Activated CD4-positive, alpha-beta T cell treated with anti-CD3 and anti-CD28 coated beads for 48 hours (primary cell): ENCODE results near the gene CYP24A1.

Experiments used
- DNase-seq: peaks from one replicate; pipeline ENCODE4 v3.0.0-alpha.2; 2020

The CYP24A1 gene

GRCh38 chr20:54201268-54201846 is 27.6 kb upstream of the CYP24A1 start:
- no peak for DNase-seq

DNA sequence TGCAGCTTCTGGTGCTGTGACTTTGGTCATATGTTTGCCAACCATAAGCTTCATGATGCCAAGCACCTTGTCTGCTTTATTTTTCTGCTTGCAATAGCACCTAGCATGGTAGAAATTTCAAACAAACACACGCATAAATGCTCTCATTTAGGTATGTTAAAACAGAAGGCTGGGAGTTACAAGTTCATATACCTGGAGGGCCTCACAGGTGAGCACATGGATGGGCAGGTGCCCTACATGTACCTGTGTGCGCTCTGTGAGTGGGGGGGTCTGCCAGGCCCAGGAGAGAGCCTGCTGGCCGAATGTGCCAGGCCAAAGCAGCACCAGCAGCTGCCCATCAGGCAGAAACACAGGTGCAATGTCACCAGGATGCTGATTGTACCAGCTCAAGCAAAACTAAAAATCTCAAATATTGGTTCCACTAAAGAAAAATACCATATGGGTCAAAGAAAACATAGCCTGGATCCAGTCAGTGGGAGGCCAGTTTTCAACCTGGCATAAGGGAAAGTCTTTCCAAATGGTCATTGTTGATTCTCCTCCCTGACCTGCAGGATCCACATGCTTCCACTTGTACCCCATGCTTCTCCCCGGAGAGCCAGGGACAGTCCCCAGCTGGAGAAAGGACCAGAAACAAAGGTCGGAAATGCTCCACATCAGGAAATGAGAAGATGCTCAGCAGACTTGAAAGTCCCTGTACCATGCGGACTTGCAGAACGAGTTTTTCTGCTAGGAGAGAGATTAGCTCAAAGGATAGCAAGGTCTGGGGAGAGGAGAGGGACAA is 26.9 kb upstream of the CYP24A1 start:
- DNase-seq, result no peak

DNA sequence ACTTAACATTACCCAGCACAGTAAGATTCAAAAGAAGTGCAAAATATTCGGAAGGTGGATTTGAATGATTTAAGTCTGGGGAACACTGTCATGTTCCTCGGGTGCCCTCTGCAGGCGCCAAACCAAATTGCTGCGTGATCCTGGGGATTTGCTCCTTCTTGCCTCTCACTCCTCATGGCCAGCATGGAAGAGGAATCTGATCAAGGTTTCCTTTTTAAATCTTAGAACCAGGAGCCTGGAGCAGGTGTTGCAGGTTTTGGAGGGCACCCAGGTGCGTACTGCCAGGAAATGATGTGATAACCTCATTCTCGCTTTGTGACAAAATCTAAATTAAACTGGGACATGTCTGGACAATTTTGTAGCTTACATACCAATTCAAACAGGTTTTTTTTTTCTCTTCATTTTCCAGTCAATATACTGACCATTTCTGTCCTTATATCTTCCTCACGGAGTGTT is 26.0 kb upstream of the CYP24A1 start:
- peak; percentile 80 for DNase-seq

DNA sequence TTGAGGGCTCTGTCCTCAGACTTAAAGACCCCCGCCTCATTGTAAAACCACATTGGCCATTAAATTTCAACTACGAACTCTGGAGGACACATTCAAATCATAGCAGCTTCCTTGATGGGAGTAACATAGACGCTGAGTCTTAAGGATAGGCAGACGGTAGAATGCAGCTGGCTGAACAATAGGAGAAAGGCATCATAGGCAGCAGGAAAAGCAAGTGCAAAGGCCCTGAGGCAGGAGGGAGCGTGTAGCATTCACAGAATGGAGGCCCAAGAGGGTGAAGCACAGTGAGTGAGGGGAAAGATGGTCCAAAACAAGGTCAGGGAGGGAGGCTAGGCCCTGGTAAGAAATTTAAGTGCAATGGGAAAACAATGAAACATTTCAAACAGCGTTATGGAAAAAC is 25.5 kb upstream of the CYP24A1 start:
- no peak for DNase-seq

DNA sequence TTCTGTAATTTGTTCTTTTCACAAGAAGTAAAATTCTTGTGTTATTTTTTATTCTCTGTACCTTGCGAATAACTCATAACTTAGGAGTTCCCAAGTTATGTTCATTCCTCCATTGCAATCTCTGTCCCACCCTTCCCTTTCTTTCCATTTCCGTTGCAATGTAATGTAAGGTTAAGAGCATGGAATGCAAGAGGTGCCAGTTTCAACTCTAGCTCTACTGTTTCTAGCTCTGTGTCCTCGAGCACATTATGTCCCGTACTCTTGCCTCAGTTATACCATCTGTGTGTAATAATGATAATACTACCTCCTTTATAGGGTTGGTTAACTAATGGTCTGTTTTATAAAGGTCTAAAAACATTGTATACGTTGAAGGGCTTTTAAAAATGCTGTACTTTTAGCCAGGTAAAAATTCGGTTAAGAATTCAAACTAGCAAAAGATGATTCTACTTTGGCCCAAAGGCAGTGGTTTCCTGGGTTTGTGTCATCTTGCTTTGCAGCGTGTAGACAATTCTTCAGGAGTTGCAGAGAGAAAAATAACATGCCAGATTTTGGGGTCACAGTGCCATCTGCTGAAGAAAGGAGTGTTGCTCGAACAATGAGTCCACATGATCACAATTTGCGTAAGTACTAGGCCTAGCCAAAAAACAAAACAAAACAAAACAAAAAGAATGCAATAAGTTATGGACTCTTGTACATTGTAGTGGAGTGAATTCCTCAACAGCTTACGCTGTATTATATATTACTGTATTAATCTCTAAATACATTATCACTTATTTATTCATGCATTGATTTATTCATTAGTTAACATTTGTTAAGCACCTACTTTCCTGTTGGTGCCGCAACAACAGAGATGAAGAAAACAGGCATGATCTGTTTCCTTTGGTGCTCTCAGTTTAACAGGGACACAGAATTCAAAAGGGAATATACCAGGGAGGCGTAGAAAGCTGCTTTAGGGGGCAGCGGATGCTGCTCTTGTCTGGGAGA is 24.1 kb upstream of the CYP24A1 start:
- DNase-seq, result no peak

DNA sequence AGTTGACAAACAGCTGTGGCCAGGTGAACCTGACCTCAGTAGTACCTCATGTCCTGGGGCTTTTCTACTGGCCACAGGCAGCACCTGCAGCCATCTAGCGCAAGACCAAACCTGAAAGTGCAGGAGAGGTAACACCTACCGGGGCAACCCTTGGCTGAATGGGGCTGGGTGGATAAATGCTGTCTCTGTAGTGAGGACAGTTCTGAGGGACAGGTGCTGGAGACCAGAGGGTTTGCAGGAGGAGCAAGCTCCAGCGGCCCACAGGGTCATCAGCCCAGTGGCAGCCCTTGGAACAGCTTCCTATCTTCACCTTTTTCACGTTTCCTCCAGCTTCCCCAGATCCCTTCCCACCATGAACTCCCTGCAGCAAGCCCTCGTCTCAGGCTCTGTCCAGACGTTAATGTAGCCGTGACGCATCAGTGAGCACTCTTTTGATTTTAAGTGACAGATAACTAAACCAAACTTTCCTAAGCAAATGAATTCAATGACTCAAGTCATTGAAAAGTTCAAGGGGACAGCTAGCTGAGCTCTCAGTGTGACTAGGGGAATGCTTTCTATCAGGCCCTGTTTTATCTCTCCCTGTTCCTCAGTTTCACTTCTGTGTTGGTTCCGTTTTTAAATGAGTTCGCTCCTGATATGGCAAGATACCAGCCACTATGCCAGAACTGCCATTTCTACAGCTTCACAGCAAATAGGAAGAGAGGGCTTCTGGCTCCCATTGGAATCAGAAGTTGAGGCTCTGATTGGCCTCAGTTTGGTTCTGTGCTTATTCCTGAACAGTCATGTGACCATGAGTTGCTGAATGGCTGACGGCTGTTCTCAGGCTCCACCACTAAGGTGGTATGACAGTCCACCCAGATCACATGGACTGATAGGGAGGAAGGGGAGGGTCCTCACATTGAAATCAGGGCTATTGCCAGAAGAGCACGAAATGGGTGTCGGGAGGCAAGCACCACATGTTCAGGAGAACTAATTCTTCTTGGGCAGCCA is 22.0 kb upstream of the CYP24A1 start:
- DNase-seq, result no peak

- no peak for DNase-seq
Observed at GRCh38 chr20:54194724-54195438, 21.1 kb upstream of the CYP24A1 start.

- no peak for DNase-seq
Observed at GRCh38 chr20:54193817-54194216, 20.0 kb upstream of the CYP24A1 start.

DNA sequence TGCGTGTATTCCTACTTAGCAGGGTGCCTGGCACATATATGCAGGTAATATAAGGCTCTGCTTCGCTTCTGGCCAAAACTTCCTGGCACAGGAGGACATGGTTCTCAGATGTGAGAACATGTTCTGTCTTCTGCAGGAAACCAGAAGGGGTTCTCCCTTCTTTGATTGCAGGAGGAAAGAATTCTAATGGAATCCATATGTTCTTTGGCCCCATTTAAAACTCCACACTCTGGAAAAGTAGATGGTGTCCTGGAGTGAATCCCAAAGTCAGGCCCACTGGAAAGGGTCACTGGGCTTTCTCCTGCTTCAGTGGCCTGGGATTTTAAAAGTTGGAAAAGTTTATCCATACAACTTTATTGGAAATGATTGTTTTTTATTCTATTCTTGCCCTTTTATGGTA is 16.4 kb upstream of the CYP24A1 start:
- no peak for DNase-seq

DNA sequence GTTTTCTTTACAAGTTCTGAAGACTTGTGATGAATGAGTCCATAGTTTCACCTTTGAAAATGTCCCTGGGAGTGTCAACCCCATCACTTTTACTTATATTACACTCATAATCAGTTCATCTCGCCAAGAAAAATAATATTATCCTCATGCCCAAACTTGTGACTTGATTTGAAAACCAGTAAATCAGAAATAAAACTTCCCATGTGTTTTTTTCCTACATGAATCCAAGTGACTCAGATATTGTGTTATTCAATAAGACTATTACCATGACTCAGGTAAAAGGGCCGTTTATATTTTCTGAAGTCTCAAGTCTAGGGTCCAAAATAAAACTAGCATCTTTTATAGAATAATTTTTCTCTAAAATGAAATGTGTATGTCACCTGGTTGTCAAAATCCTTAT is 15.8 kb upstream of the CYP24A1 start:
- no peak for DNase-seq

DNA sequence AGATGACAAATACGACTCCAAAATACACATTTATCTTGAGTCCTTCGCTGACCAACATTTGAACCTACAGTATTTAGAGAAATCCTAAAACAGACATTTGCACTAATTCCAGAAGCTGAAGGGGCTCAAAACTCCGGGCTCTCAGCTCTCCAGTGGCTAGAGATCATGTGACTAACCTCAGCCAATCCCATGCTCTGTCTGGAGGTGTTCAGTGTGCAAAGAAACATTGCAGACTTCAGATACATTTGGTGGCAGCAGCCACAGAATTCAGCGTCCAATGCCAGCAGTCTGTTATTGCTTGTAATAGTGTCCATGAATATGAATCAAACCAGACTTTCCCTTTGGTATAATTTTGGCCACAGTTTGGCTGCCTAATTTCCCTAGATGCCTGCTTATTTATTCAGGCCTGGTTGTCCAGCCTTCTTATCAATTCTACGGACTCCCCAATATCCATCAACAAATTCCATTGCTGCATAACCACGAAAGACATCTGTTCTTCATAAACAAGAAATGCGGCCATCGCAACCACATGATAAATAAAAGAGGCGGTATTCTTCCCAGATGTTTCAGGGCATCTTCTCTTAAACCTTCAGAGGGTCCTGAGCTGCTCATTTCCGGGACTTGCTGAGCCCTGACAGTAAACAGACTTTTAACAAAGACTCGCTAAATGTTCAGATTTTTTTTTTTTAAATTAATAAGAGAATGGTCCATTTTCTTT is 14.5 kb upstream of the CYP24A1 start:
- no peak for DNase-seq

GRCh38 chr20:54184904-54185626 is 11.3 kb upstream of the CYP24A1 start:
- no peak for DNase-seq

GRCh38 chr20:54184071-54184470 is 10.3 kb upstream of the CYP24A1 start:
- DNase-seq, result no peak

DNA sequence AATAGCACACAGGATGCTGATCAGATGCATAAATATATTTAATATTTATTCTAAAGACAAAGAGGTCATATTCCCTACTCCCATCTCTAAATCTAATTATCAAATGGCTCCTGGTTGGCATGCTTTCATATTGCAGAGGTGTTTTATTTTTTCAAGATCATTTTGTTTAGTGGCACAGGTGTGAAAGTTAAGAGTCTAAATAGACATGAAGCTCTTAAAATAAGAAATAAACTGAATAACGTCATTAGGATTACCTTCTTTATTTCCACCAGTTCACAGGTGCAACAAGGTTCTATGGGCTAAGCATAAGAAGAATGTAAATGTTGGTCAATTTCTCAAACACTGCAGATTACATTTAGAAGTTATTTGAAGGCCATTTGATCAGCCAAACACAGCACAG is 7.1 kb upstream of the CYP24A1 start:
- DNase-seq, result no peak

DNA sequence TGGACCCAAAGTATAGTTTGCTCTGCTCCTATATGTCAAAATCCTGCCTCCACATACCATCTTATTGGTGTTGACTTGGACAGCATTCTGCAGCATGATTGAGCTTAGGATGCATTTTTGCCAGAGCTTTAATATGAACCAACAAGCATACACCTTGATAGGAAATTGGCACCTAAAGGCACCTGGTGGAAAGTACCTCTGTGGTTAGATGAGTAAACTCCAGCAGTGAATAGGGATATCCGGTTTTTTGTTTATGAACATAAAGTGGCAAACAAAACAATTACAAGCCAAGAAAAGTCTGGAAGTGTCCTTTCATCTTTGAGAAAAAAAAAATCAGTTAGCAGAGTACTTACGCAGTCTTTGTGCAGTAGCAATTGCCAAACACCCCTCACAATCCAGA is 6.2 kb upstream of the CYP24A1 start:
- no peak for DNase-seq

- DNase-seq, result no peak
Observed at GRCh38 chr20:54178256-54178655, 4.5 kb upstream of the CYP24A1 start.

GRCh38 chr20:54177378-54177777 is 3.6 kb upstream of the CYP24A1 start:
- no peak for DNase-seq

DNA sequence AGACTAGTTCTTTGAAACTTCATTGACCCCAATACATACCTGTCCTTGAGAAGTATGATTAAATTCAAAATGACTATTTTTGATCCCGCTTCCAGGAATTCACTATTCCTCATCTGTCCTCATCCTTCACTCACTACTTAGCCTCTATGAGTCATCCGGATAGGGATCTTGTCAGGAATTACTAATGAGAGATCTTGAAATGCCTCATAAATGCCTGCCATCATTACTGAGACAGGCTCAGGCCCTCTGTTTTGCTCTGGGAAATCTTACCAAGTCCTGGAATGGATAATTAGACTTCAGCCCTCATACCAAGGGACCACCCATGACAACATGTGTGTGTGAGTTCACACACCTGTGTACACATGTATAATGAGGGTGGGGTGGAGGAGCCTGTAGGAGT is 2.8 kb upstream of the CYP24A1 start:
- no peak for DNase-seq

DNA sequence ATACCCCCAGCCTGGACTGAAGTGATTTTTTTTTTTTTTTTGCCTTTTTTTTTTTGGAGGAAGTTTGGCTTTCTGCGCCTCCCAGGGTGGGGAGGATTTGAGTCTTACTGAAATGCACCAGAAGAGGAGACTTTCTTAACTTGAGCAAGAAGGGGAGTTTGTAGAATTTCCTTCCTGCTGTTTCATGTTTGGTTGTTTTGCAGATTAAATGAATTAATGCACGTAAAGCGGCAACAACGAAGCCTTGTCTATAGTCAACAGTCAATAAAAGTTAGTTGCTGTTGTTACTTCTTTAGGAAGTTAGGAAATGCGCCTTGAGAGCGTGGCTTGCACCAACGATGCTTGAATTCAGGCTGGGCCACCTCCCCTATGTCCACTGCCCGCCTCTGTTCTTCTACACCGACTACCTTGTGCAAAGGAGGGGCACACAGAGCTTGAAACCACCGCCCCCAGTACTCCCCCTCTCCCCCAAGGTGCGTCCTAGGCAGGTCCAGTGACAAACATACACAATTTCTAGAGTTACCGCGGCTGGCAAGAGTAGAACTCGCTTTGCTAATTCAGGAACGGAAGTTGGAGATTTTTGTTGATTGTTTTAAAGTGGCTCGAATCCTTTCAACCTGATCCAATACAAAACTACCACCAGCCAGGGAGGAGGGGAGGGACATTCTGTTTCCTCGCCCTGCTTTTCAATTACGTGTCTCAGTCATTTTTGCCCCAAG is 830 bp upstream of the CYP24A1 start:
- DNase-seq, result no peak
